ENCODE data around the gene PTX3.

Gene PTX3

DNA sequence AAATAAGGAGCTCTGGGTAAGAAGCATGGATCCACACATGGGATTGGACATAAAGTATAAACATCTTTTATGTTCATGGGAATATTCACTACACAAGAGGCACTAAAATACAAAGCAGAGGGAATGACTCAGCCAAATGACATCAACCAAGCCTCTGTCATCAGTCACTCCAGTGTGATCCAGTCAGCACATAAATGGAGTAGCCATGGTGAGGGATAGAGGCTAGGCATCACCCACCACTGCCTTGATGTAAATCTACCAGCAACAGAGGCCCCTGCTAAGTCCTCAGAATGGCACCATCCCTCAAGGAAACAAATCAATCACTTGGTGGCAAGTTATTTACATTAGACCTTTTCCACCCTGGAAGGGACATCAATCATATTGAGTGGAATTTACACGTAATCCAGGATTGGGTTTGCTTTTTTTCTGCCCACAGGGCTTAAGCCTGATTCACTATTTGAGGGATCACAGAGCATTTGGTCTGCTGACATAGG lies 39.3 kb downstream of the PTX3 start:
- TF ChIP-seq, protein P1, sequence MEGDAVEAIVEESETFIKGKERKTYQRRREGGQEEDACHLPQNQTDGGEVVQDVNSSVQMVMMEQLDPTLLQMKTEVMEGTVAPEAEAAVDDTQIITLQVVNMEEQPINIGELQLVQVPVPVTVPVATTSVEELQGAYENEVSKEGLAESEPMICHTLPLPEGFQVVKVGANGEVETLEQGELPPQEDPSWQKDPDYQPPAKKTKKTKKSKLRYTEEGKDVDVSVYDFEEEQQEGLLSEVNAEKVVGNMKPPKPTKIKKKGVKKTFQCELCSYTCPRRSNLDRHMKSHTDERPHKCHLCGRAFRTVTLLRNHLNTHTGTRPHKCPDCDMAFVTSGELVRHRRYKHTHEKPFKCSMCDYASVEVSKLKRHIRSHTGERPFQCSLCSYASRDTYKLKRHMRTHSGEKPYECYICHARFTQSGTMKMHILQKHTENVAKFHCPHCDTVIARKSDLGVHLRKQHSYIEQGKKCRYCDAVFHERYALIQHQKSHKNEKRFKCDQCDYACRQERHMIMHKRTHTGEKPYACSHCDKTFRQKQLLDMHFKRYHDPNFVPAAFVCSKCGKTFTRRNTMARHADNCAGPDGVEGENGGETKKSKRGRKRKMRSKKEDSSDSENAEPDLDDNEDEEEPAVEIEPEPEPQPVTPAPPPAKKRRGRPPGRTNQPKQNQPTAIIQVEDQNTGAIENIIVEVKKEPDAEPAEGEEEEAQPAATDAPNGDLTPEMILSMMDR (IDR thresholded peaks at IDR 0.05; ENCODE audit: extremely low read depth, insufficient read depth, missing control alignments), result no peak
- in situ Hi-C loops (cut with MboI; ENCODE audit: low pct_unique_long_range_greater_than_20kb, low sequenced_read_pairs, unreplicated experiment), result no loop called here
- no peak for DNase-seq (ENCODE audit: low spot score)

DNA sequence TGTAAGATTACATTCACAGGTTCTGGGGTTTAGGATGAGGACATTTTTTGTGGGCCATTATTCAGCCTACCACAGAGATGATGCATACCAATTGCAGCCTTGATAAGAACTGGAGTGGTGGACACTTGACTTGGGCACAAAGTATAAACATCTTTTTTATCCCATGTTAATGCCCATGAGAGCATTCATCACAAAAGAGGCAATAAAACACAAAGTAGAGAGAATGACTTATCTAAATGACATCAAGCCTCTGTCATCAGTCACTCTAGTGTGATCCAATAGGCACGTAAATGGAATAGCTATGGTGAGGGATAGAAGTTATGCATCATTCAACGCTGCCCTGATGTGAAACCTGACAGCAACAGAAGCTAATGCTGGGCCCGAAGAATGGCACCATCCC lies 40.8 kb downstream of the PTX3 start:
- TF ChIP-seq, protein P1 (IDR thresholded peaks at IDR 0.05; ENCODE audit: extremely low read depth, insufficient read depth, missing control alignments), result no peak
- no peak for DNase-seq (ENCODE audit: low spot score)
- in situ Hi-C loops (cut with MboI; ENCODE audit: low pct_unique_long_range_greater_than_20kb, low sequenced_read_pairs, unreplicated experiment), result no loop called here

DNA sequence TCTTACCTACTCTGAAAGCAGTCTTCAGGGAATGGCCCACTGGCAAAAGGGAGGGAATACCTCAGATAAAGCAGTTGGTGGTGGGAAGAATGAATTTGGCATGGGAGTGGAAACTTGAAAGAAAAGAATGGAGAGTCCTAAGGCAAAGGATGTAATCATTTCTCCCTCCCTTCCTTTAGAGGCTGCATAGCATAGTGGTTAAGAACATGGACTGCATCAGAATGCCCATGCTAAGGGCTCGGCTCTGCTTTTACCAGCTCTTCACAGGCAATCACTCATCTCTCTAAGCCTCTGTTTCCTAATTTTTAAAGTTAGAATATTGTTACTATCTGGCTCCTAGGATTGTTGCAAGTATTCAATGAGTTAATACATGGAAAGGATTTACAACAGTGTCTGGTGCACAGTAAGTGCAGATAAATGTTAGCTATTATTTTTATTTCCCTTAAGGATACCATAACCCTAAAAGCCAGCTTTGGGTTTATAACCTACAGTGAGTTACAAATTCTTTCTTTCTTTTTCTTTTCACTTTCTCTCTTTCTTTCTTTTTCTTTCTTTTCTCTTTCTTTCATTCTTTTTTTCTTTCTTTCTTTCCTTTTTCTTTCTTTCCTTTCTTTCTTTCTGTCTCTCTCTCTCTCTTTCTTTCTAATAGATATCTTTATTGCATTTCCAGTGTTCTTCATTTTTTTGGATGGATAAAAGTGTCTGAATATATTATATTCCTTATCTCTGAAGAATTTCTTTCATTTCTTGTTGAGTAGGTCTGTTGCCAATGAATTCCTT lies 43.0 kb downstream of the PTX3 start:
- no peak for DNase-seq (ENCODE audit: low spot score)
- in situ Hi-C loops (cut with MboI; ENCODE audit: low pct_unique_long_range_greater_than_20kb, low sequenced_read_pairs, unreplicated experiment), result no loop called here
- TF ChIP-seq, protein P1 (IDR thresholded peaks at IDR 0.05; ENCODE audit: extremely low read depth, insufficient read depth, missing control alignments), result no peak

DNA sequence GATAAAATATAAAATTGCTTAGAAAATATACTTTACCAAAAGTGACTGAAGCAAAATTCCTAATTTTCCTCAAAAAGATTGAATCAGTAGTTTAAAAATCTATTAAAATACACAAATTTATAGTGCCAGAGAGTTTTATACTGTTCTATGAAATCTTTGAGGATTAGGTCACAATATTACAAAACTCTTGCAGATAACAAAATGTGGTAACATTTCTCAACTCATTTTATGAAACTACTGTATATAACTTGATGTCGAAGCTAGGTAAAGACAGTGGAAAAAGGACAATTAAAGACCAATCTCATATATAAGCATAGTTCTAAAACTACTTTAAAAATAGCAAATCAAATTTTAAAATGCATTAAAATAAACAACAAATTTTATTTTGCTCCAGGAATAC lies 50.7 kb downstream of the PTX3 start:
- TF ChIP-seq, protein P1 (IDR thresholded peaks at IDR 0.05; ENCODE audit: extremely low read depth, insufficient read depth, missing control alignments), result no peak
- in situ Hi-C loops (cut with MboI; ENCODE audit: low pct_unique_long_range_greater_than_20kb, low sequenced_read_pairs, unreplicated experiment), result no loop called here
- no peak for DNase-seq (ENCODE audit: low spot score)

DNA sequence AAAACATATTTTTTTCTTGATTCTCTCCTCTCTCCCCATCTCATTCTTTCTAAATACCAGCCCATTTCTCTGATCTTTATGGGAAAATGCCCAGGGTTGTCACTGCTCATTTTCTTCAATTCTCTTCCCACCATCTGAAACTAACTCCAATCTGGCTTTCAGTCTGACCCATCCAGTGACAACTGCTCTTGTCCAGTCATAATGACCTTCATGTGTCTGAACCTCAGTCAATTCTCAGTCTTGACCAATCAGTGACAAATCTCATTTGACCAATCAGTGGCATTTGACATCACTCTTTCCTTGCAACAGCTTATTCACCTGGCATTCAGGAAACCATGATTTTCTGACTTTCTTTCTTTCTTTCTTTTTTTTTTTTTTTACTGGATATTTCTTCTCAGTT lies 51.5 kb downstream of the PTX3 start:
- DNase-seq (ENCODE audit: low spot score), result no peak
- TF ChIP-seq, protein P1 (IDR thresholded peaks at IDR 0.05; ENCODE audit: extremely low read depth, insufficient read depth, missing control alignments), result no peak

DNA sequence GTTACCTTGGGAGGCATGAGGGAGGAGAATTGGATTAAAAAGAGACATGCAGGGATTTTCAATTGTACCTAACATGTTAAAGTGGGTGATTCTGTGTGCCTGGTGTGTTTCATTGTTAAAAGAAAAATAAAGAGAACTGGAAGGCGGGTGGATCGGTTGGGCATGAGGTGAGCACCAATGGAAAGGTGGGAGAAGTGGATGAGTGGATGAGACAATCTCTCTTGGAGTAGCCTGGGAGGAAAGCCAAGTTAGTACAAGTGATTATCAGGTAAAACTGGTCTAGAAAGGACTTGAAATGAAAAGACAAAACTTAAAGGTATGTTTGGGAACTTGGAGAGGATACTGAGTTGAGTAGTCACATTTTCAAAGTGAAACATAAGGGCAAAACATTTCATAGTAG lies 54.5 kb downstream of the PTX3 start:
- DNase-seq (ENCODE audit: low spot score), result no peak
- in situ Hi-C loops (cut with MboI; ENCODE audit: low pct_unique_long_range_greater_than_20kb, low sequenced_read_pairs, unreplicated experiment), result no loop called here
- TF ChIP-seq, protein P1 (IDR thresholded peaks at IDR 0.05; ENCODE audit: extremely low read depth, insufficient read depth, missing control alignments), result no peak

More for the DNA sequence above, 51.5 kb downstream of the PTX3 start:
- in situ Hi-C loops (cut with MboI; ENCODE audit: low pct_unique_long_range_greater_than_20kb, low sequenced_read_pairs, unreplicated experiment), result no loop called here

Measured in GM13977 (cell line).